SKM-1 (cell line): Measurements from ENCODE around the gene C2orf68.
A peak's percentile ranks its signal among the peaks of the same experiment; 100 is the strongest.
"Not testable (repeated sequence)": the region's sequence is repeated elsewhere in the genome, so short reads cannot be mapped to it uniquely, and the experiment has no call there.

Source experiments
- DNase-seq: peaks from one replicate; lab custom pipeline; 2025; ENCODE audit not compliant: unreplicated experiment; lab: John Stamatoyannopoulos, UW

The C2orf68 gene

GRCh38 chr2:85583667-85584353 lies 28.1 kb downstream of the C2orf68 start:
- DNase-seq, result no peak

- DNase-seq, result no peak
These were observed 29.4 kb downstream of the C2orf68 start for GRCh38 chr2:85582492-85582891.

DNA sequence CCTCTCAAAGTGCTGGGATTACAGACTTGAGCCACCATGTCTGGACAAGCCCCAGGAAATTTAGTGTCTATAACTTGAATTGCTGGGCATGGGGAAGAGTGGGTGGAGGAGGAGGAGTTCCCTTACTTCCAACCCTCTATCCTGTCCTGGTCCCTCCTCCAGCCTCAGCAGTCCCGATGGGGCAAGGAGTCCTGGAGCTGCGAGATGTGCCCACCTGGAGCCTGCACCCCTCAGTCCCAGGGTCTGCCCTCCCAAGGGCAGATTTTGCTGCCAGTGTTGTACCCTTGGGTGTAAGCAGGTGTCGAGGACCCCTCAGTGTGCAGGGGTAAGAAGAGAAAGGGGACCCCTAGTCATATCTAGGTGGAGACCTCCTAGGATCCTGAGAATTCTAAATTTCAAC lies 31.7 kb downstream of the C2orf68 start:
- no peak for DNase-seq

- DNase-seq, result peak; percentile 89
These were observed 32.5 kb downstream of the C2orf68 start for GRCh38 chr2:85579266-85579935.

- DNase-seq, result peak; percentile 95
These were observed 33.4 kb downstream of the C2orf68 start for GRCh38 chr2:85578243-85579180.

DNA sequence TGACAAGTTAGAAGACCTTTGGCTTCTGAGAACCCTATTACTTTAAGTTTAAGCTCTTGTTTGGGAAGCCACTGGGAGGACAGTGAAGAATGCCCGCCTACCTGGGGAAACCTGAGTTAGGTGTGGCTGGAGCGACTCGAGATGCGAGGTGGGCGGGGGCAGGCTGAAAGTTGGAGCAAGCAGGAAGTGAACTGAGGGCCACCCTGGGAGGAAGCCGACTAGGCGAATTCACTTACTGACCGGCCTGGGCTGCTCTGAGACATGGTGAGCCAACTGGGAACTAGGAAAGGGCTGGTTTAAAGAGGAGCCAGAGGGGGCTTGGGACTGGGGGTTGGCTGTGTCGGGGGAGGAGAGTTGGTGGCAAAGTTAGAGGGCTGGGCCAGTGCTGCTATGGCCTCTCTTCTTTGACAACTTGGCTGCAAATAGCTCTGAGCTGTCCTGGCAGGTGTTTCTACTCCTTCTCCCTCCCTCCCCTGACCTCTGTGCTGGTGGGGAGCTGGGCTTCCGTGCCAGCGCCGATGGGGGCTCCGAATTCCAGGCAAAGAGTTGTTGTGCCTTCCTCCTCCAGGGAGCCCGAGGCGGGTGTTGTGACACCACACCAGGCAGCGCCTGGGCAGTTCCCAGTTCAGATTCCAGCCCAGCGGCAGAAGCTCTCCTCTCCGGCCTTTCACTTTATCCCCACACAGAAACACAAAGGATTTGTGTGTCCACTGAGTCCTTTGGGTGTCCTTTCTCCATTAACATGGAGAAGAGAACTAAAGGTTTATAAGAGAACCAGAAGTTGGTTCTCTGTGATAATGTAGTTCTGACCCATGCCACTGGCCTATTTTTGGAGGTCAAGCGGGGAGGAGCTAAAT lies 34.3 kb downstream of the C2orf68 start, which contains the start of gene VAMP8:
TSS of gene VAMP8 (plus strand) at position 201 of the 857 bp plus-strand sequence. CDS start at position 262, 61 bp downstream.
- peak; percentile 71 for DNase-seq

GRCh38 chr2:85577063-85577385 lies 34.8 kb downstream of the C2orf68 start:
- no peak for DNase-seq

DNA sequence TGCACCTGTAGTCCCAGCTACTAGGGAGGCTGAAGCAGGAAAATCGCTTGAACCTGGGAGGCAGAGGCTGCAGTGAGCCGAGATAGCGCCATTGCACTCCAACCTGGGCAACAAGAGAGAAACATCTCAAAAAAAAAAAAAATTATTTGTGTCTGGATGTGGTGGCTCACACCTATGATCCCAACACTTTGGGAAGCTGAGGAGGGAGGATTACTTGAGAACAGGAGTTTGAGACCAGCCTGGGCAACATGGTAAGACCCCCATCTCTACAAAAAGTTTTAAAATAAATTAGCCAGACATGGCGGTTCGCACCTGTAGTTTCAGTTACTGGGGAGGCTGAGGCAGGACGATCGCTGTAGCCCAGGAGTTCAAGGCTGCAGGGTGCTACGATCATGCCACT lies 36.1 kb downstream of the C2orf68 start:
- DNase-seq, result no peak

DNA sequence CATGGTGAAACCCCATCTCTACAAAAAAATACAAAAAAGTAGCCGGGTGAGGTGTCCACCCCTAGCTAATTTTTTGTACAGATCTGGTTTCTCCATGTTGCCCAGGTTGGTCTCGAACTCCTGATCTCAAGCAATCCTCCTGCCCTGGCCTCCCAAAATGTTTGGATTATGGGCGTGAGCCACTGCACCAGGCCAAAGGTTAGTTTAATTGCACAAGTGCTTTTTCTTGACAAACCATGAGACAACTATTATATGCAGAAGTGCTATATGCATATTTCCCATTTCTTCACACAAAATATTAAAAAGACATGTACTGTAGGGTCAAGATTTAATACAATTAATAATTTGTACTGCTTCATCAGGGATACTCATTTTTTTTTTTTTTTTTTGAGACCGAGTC lies 45.6 kb downstream of the C2orf68 start:
- no peak for DNase-seq

GRCh38 chr2:85564144-85564563 lies 47.7 kb downstream of the C2orf68 start:
- peak; percentile 86 for DNase-seq

DNA sequence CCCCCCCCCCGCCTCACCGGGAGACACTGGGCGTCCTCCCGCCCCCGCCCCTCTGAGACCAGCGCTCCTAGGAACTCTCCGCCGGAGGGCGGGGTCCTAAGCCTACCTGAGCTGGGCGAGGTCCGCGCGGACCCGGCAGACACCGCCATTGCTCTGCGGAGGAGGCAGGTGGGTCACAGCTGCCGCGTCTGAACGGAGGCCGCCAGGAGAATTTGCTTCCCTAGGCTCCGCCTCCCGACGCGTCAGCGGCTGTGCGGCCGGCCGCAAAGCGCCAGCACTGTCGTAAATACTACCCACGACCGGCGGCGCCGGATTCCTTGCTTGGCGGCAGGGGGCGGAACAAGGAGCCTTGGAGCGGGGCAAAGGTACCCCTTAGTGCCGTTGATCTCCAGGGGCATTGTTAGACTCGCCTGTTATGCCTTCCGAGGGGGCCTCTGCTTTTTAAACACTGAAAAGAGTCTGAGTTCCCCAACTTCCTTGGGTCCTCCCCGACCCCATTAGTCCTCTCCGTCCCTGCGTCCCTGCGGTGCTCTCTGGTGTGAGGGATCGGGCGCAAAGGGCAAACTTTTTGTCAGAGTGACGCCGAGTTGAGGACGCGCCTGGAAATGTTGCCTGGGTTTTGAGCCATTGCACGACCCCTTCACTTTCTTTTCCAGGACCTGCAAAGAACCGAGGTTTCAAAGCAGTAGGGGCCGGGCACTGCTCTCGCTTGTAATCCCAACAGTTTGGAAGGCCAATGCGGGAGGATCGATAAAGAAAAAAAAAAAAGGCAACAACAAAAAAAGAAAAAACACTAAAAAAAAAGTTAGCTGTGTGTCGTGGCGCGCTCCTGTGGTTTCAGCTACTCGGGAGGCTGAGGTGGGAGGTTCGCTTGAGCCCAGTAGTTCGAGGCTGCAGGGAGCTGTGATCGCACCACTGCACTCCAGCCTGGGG lies 50.3 kb downstream of the C2orf68 start, which contains the start of gene GGCX:
TSS of gene GGCX (minus strand) at position 214 of the 933 bp plus-strand sequence. CDS start at position 149, 65 bp downstream.
- DNase-seq, result peak; percentile 96

- no peak for DNase-seq
These were observed 51.0 kb downstream of the C2orf68 start for GRCh38 chr2:85560812-85561279.

- DNase-seq, result not testable (repeated sequence)
These were observed 51.5 kb downstream of the C2orf68 start for GRCh38 chr2:85560403-85560726.

DNA sequence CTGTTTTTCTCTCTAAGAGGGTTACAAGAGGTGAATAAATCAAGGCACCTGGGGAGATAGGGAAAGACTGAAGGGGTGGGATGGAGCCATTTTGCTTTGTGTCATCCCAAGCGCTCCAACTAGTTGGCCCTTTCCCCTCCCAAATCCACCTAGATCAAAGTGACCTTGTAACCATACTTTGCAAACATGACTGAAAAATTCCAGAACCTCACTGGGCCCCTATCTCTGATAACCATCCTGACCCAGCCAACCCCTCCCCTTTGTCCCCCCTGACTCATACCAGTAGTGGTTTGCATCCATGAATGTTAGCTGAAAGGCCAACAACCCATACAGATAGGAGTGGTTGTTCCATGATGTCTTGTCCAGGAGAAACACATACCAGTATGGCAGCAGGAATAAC lies 53.7 kb downstream of the C2orf68 start:
- DNase-seq, result no peak

GRCh38 chr2:85557130-85557529 lies 54.7 kb downstream of the C2orf68 start:
- no peak for DNase-seq
